Putamen (tissue), 1 donor: ENCODE results near the gene OVCA2.

Experiments used
- DNase-seq: peaks from one replicate; pipeline ENCODE4 v3.0.0-alpha.2; 2016; ENCODE audit warnings: low spot score

OVCA2 gene

GRCh38 chr17:2086306-2086705 lies 44.5 kb downstream of the OVCA2 start:
- no peak for DNase-seq

DNA sequence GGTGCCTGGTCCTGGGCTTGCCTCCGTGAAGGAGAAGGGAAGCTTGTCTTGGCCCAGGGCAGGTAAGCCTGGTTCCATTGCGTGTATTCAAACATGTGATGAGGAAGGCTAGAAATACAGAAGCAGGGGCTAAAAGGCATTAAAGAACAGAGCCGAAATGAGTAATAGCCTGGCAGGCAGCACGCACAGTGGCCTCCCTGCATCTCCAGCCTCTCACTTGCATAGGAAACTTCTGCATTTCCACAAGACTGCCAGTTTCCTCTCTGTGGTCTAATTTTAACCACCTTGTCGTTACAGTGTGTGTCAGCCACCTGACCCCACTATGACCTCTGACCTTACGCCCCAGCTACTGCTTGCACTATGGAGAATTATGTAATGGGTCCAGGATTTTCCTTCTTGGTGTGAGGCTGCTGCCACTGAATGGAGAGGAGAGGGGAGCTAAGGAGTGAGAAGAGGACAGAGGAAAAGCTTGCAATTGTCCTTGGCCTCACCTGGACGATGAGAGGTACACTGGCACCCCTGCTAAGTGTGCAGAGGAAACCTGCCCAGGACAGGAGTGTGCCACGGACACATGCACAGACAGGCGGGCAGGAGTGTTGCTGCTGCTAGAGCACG lies 45.9 kb downstream of the OVCA2 start:
- peak; percentile 49 for DNase-seq

GRCh38 chr17:2089021-2089422 lies 47.2 kb downstream of the OVCA2 start:
- no peak for DNase-seq

- no peak for DNase-seq
These were observed 48.4 kb downstream of the OVCA2 start for GRCh38 chr17:2090210-2090641.

DNA sequence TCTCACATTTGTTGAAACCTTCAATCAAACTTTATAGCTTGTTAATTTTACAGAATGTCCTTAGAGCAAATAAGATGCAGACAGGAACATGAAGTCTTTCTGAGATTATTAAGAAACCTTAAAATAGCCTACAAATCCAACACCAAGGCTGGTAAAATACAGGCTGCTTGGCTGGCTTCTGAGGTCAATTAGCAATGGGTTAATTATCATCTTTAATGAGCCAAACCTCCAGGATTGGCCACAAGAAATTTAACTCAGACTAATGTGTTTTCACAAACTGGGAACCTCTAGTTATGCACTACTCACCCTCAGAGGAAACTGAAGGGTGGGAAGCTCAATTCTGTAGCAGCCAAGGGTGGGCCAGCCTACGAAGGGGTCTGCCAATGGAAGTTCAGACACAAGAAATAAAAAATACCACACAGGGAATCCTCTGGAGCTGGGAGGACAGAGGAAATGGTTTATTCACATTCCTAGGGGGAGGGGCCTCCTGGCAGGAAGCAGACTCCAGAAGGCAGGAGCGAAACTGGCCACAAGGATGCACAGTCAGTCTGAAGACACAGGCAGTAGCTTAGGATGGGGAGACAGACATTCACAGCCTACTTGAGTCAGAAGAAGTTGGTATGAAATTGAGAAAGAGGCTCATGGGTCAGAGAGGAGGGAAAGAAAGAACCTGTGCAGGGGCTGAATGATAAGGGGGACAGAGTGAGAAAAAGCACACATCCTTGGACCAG lies 49.1 kb downstream of the OVCA2 start:
- DNase-seq, result no peak

DNA sequence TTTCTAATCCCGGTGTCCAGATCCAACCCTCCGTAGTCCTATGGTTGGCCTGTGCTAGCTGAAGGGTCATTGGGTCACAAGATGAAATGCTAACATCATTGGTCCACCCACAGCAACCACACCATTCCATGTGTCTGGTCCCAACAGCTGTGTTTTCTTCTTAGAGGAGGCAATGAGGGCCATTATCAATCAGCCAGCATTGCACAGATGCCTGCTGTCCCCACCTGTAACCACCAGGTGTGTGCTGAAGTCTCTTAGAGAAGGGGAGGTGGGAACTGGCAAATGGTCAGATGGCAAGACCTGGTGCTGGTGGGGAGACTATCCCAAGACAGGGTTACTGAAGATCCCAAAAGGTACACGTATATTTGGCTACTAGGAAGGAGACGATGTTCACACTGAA lies 50.4 kb downstream of the OVCA2 start:
- no peak for DNase-seq
